Prostate gland (tissue), 2 donors: ENCODE measurements around the gene NEGR1.

Source experiments
- POLR2A ChIP-seq: fragments of 450-650 bp; IDR thresholded peaks from one replicate; pipeline ENCODE4 v1.6.1; 2016; ENCODE audit warnings: antibody characterized with exemption, mild to moderate bottlenecking
- POLR2AphosphoS5 ChIP-seq: sonication (generic); formaldehyde crosslinking; IDR thresholded peaks from one replicate; pipeline ENCODE4 v1.6.1; 2017; ENCODE audit warnings: antibody characterized with exemption
- TF ChIP-seq, protein P1 (sequence below), 4 experiments: fragments of 200-600 bp in 2 of 4; fragments of 450-650 bp in 2 of 4; sonication (generic) in 2 of 4; IDR thresholded peaks; 1 replicate in 3 of 4; 2 replicates in 1 of 4; pipeline ENCODE4 v1.5.1; 2016 to 2019; ENCODE audit warnings: antibody characterized with exemption in 4 of 4, mild to moderate bottlenecking in 2 of 4, moderate library complexity in 2 of 4

DNA sequence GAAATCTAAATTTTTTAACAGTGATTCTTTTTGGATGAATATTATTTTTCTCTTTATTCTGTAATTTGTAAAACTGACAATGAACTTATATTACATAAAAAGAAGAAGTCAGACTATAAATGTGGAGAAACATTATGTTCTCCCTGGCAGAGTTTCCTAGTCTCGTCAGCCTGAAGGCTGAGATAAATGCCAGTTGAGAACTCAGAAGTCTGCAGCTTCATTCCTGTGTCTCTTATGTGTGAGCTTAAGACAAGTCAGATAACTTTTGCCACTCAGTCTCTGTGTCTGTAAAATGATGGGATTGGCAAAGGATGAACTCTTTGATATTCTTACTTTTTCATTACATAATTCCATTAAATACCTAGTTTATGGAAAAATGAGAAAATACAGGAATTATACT, 632.7 kb downstream of the NEGR1 start:
- TF ChIP-seq POLR2A (no peak), POLR2AphosphoS5 (no peak)
- TF ChIP-seq, protein P1, sequence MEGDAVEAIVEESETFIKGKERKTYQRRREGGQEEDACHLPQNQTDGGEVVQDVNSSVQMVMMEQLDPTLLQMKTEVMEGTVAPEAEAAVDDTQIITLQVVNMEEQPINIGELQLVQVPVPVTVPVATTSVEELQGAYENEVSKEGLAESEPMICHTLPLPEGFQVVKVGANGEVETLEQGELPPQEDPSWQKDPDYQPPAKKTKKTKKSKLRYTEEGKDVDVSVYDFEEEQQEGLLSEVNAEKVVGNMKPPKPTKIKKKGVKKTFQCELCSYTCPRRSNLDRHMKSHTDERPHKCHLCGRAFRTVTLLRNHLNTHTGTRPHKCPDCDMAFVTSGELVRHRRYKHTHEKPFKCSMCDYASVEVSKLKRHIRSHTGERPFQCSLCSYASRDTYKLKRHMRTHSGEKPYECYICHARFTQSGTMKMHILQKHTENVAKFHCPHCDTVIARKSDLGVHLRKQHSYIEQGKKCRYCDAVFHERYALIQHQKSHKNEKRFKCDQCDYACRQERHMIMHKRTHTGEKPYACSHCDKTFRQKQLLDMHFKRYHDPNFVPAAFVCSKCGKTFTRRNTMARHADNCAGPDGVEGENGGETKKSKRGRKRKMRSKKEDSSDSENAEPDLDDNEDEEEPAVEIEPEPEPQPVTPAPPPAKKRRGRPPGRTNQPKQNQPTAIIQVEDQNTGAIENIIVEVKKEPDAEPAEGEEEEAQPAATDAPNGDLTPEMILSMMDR (IDR thresholded peaks at IDR 0.05) = no peak
